HFFc6 (cell line): ENCODE measurements around the gene ZNF606. TPM values are rescaled to one million over a fixed set of nuclear protein-coding genes. Genes with fewer than 3 reads are reported as not detected.

ENCODE experiments used
- DNase-seq: peaks from one replicate; pipeline ENCODE4 v3.0.0-alpha.2; 2018
- H3K27ac Mint-ChIP-seq: 2 replicates; pipeline ENCODE4 v1.8.0; 2020; ENCODE audit warnings: mild to moderate bottlenecking, mixed read lengths
- H3K27me3 Mint-ChIP-seq: 2 replicates; pipeline ENCODE4 v1.8.0; 2021; ENCODE audit warnings: mild to moderate bottlenecking, moderate library complexity, mixed read lengths; ENCODE audit not compliant: insufficient read depth
- H3K36me3 Mint-ChIP-seq: 2 replicates; pipeline ENCODE4 v1.8.0; 2021; ENCODE audit warnings: low read depth, mixed read lengths
- H3K4me1 Mint-ChIP-seq: 2 replicates; pipeline ENCODE4 v1.8.0; 2020; ENCODE audit warnings: low read depth, mixed read lengths
- H3K4me3 Mint-ChIP-seq: 2 replicates; pipeline ENCODE4 v1.8.0; 2020; ENCODE audit warnings: mild to moderate bottlenecking, moderate library complexity, mixed read lengths
- H3K9me3 Mint-ChIP-seq: 2 replicates; pipeline ENCODE4 v1.8.0; 2020; ENCODE audit warnings: mild to moderate bottlenecking, mixed read lengths
- total RNA-seq, 6 experiments: library from RNA; stranded (reverse); fragmentation: NEBNext Ultra II Directional; extraction: Animal tissue kit (Norgen Biotek cat#: 25700); gene quantifications; 2 replicates in 1 of 6; 3 replicates in 5 of 6; pipeline ENCODE4 v1.2.3, GENCODE V29; 2021
- TF ChIP-seq, protein P1 (sequence below): fragments of 200-600 bp; sonication (generic); IDR thresholded peaks from 2 replicates; pipeline ENCODE4 v1.5.0; 2021; ENCODE audit warnings: antibody characterized with exemption, mild to moderate bottlenecking

Gene ZNF606
- total RNA-seq, 6 experiments from 2014 or later: 3.5 to 6.0 (median 4.9) TPM

DNA sequence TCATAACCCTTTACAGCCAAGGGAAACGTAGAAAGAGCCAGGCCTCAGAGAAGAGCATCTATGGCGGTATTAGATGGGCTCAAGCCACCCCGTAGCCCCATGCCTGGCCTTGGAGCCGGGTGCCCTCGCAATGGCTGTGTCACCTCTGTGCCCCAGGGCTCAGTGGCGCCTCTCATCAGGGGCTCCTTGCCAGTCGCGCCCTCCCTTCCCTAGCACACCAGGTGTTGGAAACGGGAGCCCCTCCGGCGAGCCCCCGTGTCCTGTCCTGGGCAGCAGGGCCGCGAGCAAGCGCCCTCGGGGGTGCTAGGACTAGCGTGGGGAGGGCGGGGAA, 55.6 kb downstream of the ZNF606 start:
- Mint-ChIP-seq H3K27ac (peak overlapping the region; percentile 88; the same call in 1 of the 2 replicates), H3K4me1 (peaks cover 13% of the 10 kb centered on the region)

GRCh38 chr19:57946316-57946715, 56.3 kb downstream of the ZNF606 start:
- Mint-ChIP-seq H3K4me3 (peak overlapping the region; percentile 95), H3K36me3 (peaks cover 61% of the 10 kb centered on the region), H3K4me1 (peaks cover 13% of the 10 kb centered on the region), H3K27me3 (no peaks in the 10 kb centered on the region; the same call in 1 of the 2 replicates), H3K9me3 (peaks cover 70% of the 10 kb centered on the region), H3K27ac (no peak overlapping the region)
- TF ChIP-seq, protein P1, sequence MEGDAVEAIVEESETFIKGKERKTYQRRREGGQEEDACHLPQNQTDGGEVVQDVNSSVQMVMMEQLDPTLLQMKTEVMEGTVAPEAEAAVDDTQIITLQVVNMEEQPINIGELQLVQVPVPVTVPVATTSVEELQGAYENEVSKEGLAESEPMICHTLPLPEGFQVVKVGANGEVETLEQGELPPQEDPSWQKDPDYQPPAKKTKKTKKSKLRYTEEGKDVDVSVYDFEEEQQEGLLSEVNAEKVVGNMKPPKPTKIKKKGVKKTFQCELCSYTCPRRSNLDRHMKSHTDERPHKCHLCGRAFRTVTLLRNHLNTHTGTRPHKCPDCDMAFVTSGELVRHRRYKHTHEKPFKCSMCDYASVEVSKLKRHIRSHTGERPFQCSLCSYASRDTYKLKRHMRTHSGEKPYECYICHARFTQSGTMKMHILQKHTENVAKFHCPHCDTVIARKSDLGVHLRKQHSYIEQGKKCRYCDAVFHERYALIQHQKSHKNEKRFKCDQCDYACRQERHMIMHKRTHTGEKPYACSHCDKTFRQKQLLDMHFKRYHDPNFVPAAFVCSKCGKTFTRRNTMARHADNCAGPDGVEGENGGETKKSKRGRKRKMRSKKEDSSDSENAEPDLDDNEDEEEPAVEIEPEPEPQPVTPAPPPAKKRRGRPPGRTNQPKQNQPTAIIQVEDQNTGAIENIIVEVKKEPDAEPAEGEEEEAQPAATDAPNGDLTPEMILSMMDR: no peak
- no peak for DNase-seq

More for the DNA sequence above, 55.6 kb downstream of the ZNF606 start:
- Mint-ChIP-seq H3K27me3 (no peaks in the 10 kb centered on the region; the same call in 1 of the 2 replicates), H3K9me3 (peaks cover 67% of the 10 kb centered on the region), H3K4me3 (peak overlapping the region; percentile 95), H3K36me3 (peaks cover 57% of the 10 kb centered on the region)
- TF ChIP-seq, protein P1: no peak
- no peak for DNase-seq

GRCh38 chr19:57941593-57941992, 61.0 kb downstream of the ZNF606 start:
- Mint-ChIP-seq H3K4me3 (no peak overlapping the region), H3K4me1 (peaks cover 9% of the 10 kb centered on the region), H3K27me3 (no peaks in the 10 kb centered on the region; the same call in 1 of the 2 replicates), H3K36me3 (peaks cover 85% of the 10 kb centered on the region), H3K27ac (no peak overlapping the region), H3K9me3 (peaks cover 90% of the 10 kb centered on the region)
- TF ChIP-seq, protein P1: no peak
- DNase-seq: no peak

GRCh38 chr19:57935731-57936130, 66.9 kb downstream of the ZNF606 start:
- H3K9me3 Mint-ChIP-seq: peaks cover 79% of the 10 kb centered on the region
- no peaks in the 10 kb centered on the region for H3K4me1 Mint-ChIP-seq
- H3K27ac Mint-ChIP-seq: no peak overlapping the region
- DNase-seq: no peak
- no peak overlapping the region for H3K4me3 Mint-ChIP-seq
- TF ChIP-seq, protein P1: no peak
- peaks cover 56% of the 10 kb centered on the region for H3K36me3 Mint-ChIP-seq
- peaks cover 2% of the 10 kb centered on the region; the same call in 1 of the 2 replicates for H3K27me3 Mint-ChIP-seq

DNA sequence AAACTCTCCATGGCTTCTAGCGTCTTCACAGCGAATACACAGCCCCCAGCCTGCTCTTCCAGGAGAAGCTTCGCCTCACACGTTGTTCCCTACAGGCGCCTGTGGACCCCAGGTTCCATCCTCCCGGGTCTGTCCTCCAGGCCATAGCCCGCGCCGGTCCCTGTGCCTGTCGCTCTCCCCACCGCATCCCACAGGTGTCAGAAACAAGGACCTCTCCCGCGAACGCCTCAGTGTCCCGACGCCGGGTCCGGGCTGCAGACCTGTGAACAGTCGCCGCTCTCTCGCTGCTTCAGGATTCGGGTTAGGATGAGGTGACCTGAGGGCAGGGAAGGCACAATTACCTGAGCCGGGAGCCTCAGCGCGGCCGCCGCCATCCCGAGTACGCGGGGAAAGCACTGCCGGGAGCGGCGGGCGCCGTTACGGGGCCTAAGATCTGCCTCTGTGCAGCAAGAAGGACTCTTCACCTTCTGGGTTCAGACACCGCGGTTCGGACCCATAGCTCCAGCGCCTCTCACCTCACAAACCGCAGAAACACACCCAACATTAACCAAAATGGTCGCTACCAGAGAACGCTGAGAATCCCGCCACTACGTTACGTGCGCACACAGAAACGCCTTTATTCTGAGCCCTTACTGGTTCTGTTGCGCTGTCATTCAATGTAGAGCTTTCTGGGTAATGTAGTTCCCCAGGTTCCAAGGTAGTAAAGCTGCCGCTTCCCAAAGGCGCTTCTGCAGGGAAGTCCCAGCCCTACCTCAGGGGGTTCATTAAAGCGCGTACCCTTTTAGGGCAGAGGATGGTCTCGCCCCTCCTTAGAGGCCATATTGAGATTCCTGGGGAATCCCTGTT, 67.6 kb downstream of the ZNF606 start, which contains the start of gene ZNF418:
ZNF418 (minus strand) TSS at position 583 of the 846 bp plus-strand sequence. CDS start 1,580 bp downstream, outside the sequence.
- no peak within 1 kb of the TSS for H3K27ac Mint-ChIP-seq
- peaks cover 82% of the 10 kb centered on the region for H3K9me3 Mint-ChIP-seq
- DNase-seq: peak; percentile 35
- H3K4me3 Mint-ChIP-seq: peak within 1 kb of the TSS; percentile 79
- TF ChIP-seq, protein P1: no peak
- no peaks in the 10 kb centered on the region for H3K4me1 Mint-ChIP-seq
- peaks cover 2% of the 10 kb centered on the region; the same call in 1 of the 2 replicates for H3K27me3 Mint-ChIP-seq
- H3K36me3 Mint-ChIP-seq: peaks cover 55% of the 10 kb centered on the region
